HepG2 (cell line): Measurements from ENCODE around the gene DGKD. TPM values are rescaled to one million over a fixed set of nuclear protein-coding genes. Genes with fewer than 3 reads are reported as not detected.

Source experiments
- ATAC-seq: fragments of 200-7000 bp; cut with Tn5 transposase; 3 replicates; pipeline ENCODE4 v1.9.1; 2020; ENCODE audit warnings: mild to moderate bottlenecking, moderate library complexity
- BruUV-seq: library from RNA; stranded (reverse); fragments of 400-500 nt; replicated peaks from 2 replicates; lab custom pipeline; 2021; lab: Mats Ljungman, UMichigan
- CTCF ChIA-PET: fragments of 300-600 bp; formaldehyde crosslinking; extraction: SDS; loops from one replicate; lab custom pipeline; 2021; ENCODE audit warnings: low total read pairs, inconsistent platforms, low intra/inter-chr PET ratio; lab: Yijun Ruan, JAX
- POLR2A ChIA-PET: fragments of 350-600 bp; sonication (Branson Sonifier 250); formaldehyde crosslinking; loops from one replicate; lab custom pipeline; 2020; ENCODE audit warnings: antibody characterized with exemption, inconsistent platforms; lab: Yijun Ruan, JAX
- DNase-seq: peaks from one replicate; pipeline ENCODE4 v3.0.0-alpha.2; 2015; ENCODE audit warnings: low spot score
- FAIRE-seq: peaks from 3 replicates; lab custom pipeline; 2011; peaks lifted over from hg19 to GRCh38; lab: Jason Lieb, UNC
- H2AFZ ChIP-seq: one replicate; pipeline ENCODE4 v1.6.1; 2011; ENCODE audit warnings: low read length, inconsistent platforms
- H3K27ac ChIP-seq: fragments of 300-600 bp; 3 replicates; pipeline ENCODE4 v1.8.0; 2011; ENCODE audit warnings: mixed run types, mild to moderate bottlenecking, mixed read lengths, low read length, inconsistent platforms; ENCODE audit not compliant: insufficient read depth; ENCODE audit errors: extremely low read length
- H3K27me3 ChIP-seq, 2 experiments: fragments of 200-600 bp in 1 of 2; 2 replicates in 1 of 2; 3 replicates in 1 of 2; pipeline versions ENCODE4 v1.6.0 to v1.8.0; 2011; ENCODE audit warnings: low read length in 2 of 2, mild to moderate bottlenecking in 2 of 2, moderate library complexity in 2 of 2, inconsistent platforms in 1 of 2; ENCODE audit not compliant: insufficient read depth in 2 of 2, control insufficient read depth in 1 of 2
- H3K36me3 ChIP-seq, 2 experiments: fragments of 200-600 bp in 1 of 2; replicated peaks in 1 of 2; 2 replicates in 1 of 2; 3 replicates in 1 of 2; pipeline versions ENCODE4 v1.5.1 to v1.8.0; 2011; ENCODE audit warnings: low read length in 2 of 2, inconsistent platforms in 1 of 2; ENCODE audit not compliant: insufficient read depth in 2 of 2, control insufficient read depth in 1 of 2
- H3K4me1 ChIP-seq: 2 replicates; pipeline ENCODE4 v1.5.1; 2012; ENCODE audit warnings: low read length, inconsistent platforms; ENCODE audit not compliant: insufficient read depth
- H3K4me2 ChIP-seq: 2 replicates; pipeline ENCODE4 v1.6.0; 2011; ENCODE audit warnings: low read depth, low read length, inconsistent platforms
- H3K4me3 ChIP-seq, 3 experiments: fragments of 200-600 bp in 1 of 3; sonication (generic), shearing (Covaris generic) in 1 of 3; replicated peaks in 1 of 3; 2 replicates each; pipeline ENCODE4 v1.5.1; 2011 to 2016; ENCODE audit warnings: low read length in 3 of 3, inconsistent platforms in 2 of 3, low read depth in 2 of 3, mild to moderate bottlenecking in 2 of 3, control low read depth in 1 of 3, mixed read lengths in 1 of 3; ENCODE audit not compliant: insufficient read depth in 1 of 3
- H3K79me2 ChIP-seq: one replicate; pipeline ENCODE4 v1.6.1; 2011; ENCODE audit warnings: low read length, inconsistent platforms; ENCODE audit not compliant: insufficient read depth
- H3K9ac ChIP-seq: 2 replicates; pipeline ENCODE4 v1.6.0; 2011; ENCODE audit warnings: mild to moderate bottlenecking, low read depth, low read length, inconsistent platforms; ENCODE audit not compliant: insufficient read depth
- H3K9me3 ChIP-seq: 2 replicates; pipeline ENCODE4 v1.5.1; 2012; ENCODE audit warnings: mild to moderate bottlenecking, low read length
- H4K20me1 ChIP-seq: 2 replicates; pipeline ENCODE4 v1.6.0; 2011; ENCODE audit warnings: inconsistent platforms, mild to moderate bottlenecking, low read length, moderate library complexity; ENCODE audit not compliant: insufficient read depth
- AFF4 ChIP-seq: sonication (generic); formaldehyde crosslinking; IDR thresholded peaks from 2 replicates; pipeline ENCODE4 v1.4.0; 2020; ENCODE audit warnings: missing genetic modification reagents
- JUNB ChIP-seq: sonication (generic); formaldehyde crosslinking; IDR thresholded peaks from 2 replicates; pipeline ENCODE4 v1.8.0; 2022; ENCODE audit warnings: missing genetic modification reagents, mild to moderate bottlenecking, borderline replicate concordance
- KMT2B ChIP-seq: IDR thresholded peaks from 2 replicates; pipeline ENCODE4 v1.6.1; 2016; ENCODE audit warnings: missing genetic modification reagents, missing compliant biosample characterization
- NFE2L2 ChIP-seq: fragments of 150-350 bp; IDR thresholded peaks from 2 replicates; pipeline ENCODE4 v1.6.1; 2014; ENCODE audit warnings: low read length
- TAF15 ChIP-seq: fragments of 200-400 bp; formaldehyde crosslinking; IDR thresholded peaks from one replicate; pipeline ENCODE4 v1.6.1; 2018; ENCODE audit warnings: mild to moderate bottlenecking, low read depth, low read length; ENCODE audit not compliant: poor library complexity, severe bottlenecking
- ZNF101 ChIP-seq: sonication (generic); formaldehyde crosslinking; IDR thresholded peaks from 2 replicates; pipeline ENCODE4 v1.4.0; 2020; ENCODE audit warnings: mild to moderate bottlenecking, low read depth, missing genetic modification reagents, borderline replicate concordance
- ZNF354B ChIP-seq: sonication (generic); formaldehyde crosslinking; IDR thresholded peaks from 2 replicates; pipeline ENCODE4 v1.8.0; 2022; ENCODE audit warnings: mild to moderate bottlenecking, missing genetic modification reagents
- ZNF546 ChIP-seq: sonication (generic); formaldehyde crosslinking; conservative IDR thresholded peaks from 2 replicates; pipeline ENCODE4 v1.8.1; 2023; ENCODE audit warnings: mild to moderate bottlenecking, missing genetic modification reagents
- ZNF766 ChIP-seq: sonication (generic); formaldehyde crosslinking; IDR thresholded peaks from 2 replicates; pipeline ENCODE4 v1.5.0; 2020; ENCODE audit warnings: missing genetic modification reagents, borderline replicate concordance
- WGBS: methylation state at CpG from one replicate; pipeline ENCODE4 v1.1.6; 2017; ENCODE audit warnings: low lambda C conversion rate; 5-methylcytosine and 5-hydroxymethylcytosine counted together
- in situ Hi-C: cut with HindIII; loops from 2 replicates; pipeline ENCODE4 v1.10.0; 2017; ENCODE audit warnings: low pct_unique_long_range_greater_than_20kb; ENCODE audit not compliant: extremely low pct_ligation_motif_present
- intact Hi-C: fragments of 100-400 bp; cut with micrococcal nuclease; formaldehyde crosslinking; loops from one replicate; pipeline ENCODE4 v1.10.0; 2022; ENCODE audit not compliant: unreplicated experiment
- polyA plus RNA-seq, 8 experiments: library from polyadenylated mRNA; depleted of rRNA in 3 of 8; stranded (reverse) in 7 of 8; unstranded in 1 of 8; fragments of >200 nt; fragmentation: Illumina TruSeq in 4 of 8; extraction: Trizol in 4 of 8; gene quantifications; 2 replicates each; pipeline versions ENCODE4 v1.2.1 to v1.2.3, GENCODE V29; 2011 to 2016; ENCODE audit warnings: low read depth in 4 of 8, missing spikeins in 1 of 8, mixed read lengths in 1 of 8; ENCODE audit not compliant: insufficient read depth in 1 of 8
- total RNA-seq, 5 experiments: library from RNA; depleted of rRNA; stranded (reverse); fragments of >200 nt; fragmentation: Illumina TruSeq; extraction: Trizol; gene quantifications; 2 replicates each; pipeline ENCODE4 v1.2.3, GENCODE V29; 2016; ENCODE audit warnings: low read depth in 1 of 5
- TF ChIP-seq, protein P1 (sequence below): sonication (generic); formaldehyde crosslinking; IDR thresholded peaks from 2 replicates; pipeline ENCODE4 v1.4.0; 2020; ENCODE audit warnings: missing genetic modification reagents
- TF ChIP-seq, protein P2 (sequence below): IDR thresholded peaks from 2 replicates; pipeline ENCODE4 v1.6.1; 2016; ENCODE audit warnings: mild to moderate bottlenecking
- TF ChIP-seq, protein P3 (sequence below): sonication (generic); formaldehyde crosslinking; IDR thresholded peaks from 2 replicates; pipeline ENCODE4 v1.5.1; 2020; ENCODE audit warnings: missing genetic modification reagents, mild to moderate bottlenecking, borderline replicate concordance
- TF ChIP-seq, protein P4 (sequence below): IDR thresholded peaks from 2 replicates; pipeline ENCODE4 v1.6.1; 2012; ENCODE audit warnings: low read depth, low read length, improper control_type of control experiment

The DGKD gene
- total and polyA plus RNA-seq, 2 of the 13 experiments (the other 11 are each of a cell fraction or from before 2014, with no cell fraction given), result 24.5 to 33.2 TPM

DNA sequence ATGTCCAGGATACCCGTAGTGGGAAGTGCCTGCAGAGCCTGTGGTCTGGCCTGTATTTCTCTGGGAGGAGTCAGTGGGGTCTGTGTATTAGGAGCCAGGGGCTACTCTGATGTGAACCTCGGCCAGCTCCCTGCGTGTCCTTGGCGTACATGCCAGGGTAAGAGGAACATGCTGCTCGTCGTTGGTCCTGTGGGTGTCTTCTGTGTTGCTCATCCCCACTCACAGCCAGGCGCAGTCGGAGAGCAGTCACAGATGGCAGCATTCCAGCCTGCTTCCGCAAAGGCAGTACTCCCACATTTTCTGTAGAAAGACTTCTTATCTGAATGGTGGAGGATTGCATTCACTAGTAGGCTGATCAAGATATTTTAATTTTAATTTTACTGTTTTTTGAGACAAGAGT is 84.9 kb downstream of the DGKD start:
- H3K4me3 ChIP-seq, result no peak overlapping the region
- H3K36me3 ChIP-seq, result peaks cover 34 to 58% of the 10 kb centered on the region in 2 experiments
- H3K27me3 ChIP-seq, result no peaks in the 10 kb centered on the region
- no peak overlapping the region for H3K27ac ChIP-seq
- H2AFZ ChIP-seq, result no peak overlapping the region
- 98% methylated on average over 7 of the region's 9 CpGs for WGBS
- no peaks in the 10 kb centered on the region for H3K79me2 ChIP-seq
- H3K9me3 ChIP-seq, result no peaks in the 10 kb centered on the region
- H4K20me1 ChIP-seq, result peaks cover 3% of the 10 kb centered on the region; the same call in 1 of the 2 replicates
- in situ Hi-C loops, result no loop called here
- TF ChIP-seq ZNF101 (CRISPR knock-in tag) (no peak), KMT2B (CRISPR knock-in tag) (no peak), ZNF546 (no peak), JUNB (no peak), ZNF766 (CRISPR knock-in tag) (no peak), ZNF354B (CRISPR knock-in tag) (no peak), NFE2L2 (no peak), TAF15 (no peak), AFF4 (CRISPR knock-in tag) (no peak)
- TF ChIP-seq, protein P1, sequence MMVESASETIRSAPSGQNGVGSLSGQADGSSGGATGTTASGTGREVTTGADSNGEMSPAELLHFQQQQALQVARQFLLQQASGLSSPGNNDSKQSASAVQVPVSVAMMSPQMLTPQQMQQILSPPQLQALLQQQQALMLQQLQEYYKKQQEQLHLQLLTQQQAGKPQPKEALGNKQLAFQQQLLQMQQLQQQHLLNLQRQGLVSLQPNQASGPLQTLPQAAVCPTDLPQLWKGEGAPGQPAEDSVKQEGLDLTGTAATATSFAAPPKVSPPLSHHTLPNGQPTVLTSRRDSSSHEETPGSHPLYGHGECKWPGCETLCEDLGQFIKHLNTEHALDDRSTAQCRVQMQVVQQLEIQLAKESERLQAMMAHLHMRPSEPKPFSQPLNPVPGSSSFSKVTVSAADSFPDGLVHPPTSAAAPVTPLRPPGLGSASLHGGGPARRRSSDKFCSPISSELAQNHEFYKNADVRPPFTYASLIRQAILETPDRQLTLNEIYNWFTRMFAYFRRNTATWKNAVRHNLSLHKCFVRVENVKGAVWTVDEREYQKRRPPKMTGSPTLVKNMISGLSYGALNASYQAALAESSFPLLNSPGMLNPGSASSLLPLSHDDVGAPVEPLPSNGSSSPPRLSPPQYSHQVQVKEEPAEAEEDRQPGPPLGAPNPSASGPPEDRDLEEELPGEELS (CRISPR knock-in tag), result no peak
- TF ChIP-seq, protein P2, sequence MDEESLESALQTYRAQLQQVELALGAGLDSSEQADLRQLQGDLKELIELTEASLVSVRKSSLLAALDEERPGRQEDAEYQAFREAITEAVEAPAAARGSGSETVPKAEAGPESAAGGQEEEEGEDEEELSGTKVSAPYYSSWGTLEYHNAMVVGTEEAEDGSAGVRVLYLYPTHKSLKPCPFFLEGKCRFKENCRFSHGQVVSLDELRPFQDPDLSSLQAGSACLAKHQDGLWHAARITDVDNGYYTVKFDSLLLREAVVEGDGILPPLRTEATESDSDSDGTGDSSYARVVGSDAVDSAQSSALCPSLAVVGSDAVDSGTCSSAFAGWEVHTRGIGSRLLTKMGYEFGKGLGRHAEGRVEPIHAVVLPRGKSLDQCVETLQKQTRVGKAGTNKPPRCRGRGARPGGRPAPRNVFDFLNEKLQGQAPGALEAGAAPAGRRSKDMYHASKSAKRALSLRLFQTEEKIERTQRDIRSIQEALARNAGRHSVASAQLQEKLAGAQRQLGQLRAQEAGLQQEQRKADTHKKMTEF, result no peak
- TF ChIP-seq, protein P3, sequence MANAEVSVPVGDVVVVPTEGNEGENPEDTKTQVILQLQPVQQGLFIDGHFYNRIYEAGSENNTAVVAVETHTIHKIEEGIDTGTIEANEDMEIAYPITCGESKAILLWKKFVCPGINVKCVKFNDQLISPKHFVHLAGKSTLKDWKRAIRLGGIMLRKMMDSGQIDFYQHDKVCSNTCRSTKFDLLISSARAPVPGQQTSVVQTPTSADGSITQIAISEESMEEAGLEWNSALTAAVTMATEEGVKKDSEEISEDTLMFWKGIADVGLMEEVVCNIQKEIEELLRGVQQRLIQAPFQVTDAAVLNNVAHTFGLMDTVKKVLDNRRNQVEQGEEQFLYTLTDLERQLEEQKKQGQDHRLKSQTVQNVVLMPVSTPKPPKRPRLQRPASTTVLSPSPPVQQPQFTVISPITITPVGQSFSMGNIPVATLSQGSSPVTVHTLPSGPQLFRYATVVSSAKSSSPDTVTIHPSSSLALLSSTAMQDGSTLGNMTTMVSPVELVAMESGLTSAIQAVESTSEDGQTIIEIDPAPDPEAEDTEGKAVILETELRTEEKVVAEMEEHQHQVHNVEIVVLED, result no peak
- TF ChIP-seq, protein P4, sequence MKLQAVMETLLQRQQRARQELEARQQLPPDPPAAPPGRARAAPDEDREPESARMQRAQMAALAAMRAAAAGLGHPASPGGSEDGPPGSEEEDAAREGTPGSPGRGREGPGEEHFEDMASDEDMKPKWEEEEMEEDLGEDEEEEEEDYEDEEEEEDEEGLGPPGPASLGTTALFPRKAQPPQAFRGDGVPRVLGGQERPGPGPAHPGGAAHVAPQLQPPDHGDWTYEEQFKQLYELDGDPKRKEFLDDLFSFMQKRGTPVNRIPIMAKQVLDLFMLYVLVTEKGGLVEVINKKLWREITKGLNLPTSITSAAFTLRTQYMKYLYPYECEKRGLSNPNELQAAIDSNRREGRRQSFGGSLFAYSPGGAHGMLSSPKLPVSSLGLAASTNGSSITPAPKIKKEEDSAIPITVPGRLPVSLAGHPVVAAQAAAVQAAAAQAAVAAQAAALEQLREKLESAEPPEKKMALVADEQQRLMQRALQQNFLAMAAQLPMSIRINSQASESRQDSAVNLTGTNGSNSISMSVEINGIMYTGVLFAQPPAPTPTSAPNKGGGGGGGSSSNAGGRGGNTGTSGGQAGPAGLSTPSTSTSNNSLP, result no peak
- no peak for DNase-seq
- no peaks in the 10 kb centered on the region for H3K4me1 ChIP-seq
- ATAC-seq, result no peak
- no peak for FAIRE-seq
- intact Hi-C loops, result no loop called here
- BruUV-seq, result no TSS peak
- no peak overlapping the region for H3K9ac ChIP-seq
- CTCF ChIA-PET, result no interaction called here
- POLR2A ChIA-PET, result no interaction called here
- no peak overlapping the region for H3K4me2 ChIP-seq
